C4-2B (cell line): ENCODE data around the gene CHCHD6.

Source experiments
- CTCF ChIP-seq: fragments of 450-650 bp; conservative IDR thresholded peaks from 2 replicates; pipeline ENCODE4 v1.5.1; 2017; ENCODE audit warnings: mild to moderate bottlenecking
- ZFX ChIP-seq: fragments of 450-650 bp; IDR thresholded peaks from 2 replicates; pipeline ENCODE4 v1.6.1; 2017

- no peak for TF ChIP-seq ZFX
- no peak for TF ChIP-seq CTCF
Observed at GRCh38 chr3:126883241-126883640, 179.2 kb downstream of the CHCHD6 start.
